Activated T-helper 1 cell treated with anti-CD3 and anti-CD28 coated beads, Interleukin-2, amount 50 U/mL, for 16 hours (primary cell): ENCODE measurements around the gene FOXP1.

Experiments
- DNase-seq, 2 donors: peaks; one replicate each; pipeline ENCODE4 v3.0.0-alpha.2; 2020; ENCODE audit warnings: low read depth in 1 of 2, low spot score in 1 of 2

The FOXP1 gene

GRCh38 chr3:71587958-71588357, 4.4 kb upstream of the FOXP1 start:
- DNase-seq = no peak

GRCh38 chr3:71586810-71587242, 3.3 kb upstream of the FOXP1 start:
- no peak for DNase-seq

- DNase-seq = no peak
These were observed 2.6 kb upstream of the FOXP1 start for GRCh38 chr3:71585887-71586809.

GRCh38 chr3:71585131-71585530, 1.6 kb upstream of the FOXP1 start:
- DNase-seq = no peak

- peak in 1 of 2 donors; percentile 30 for DNase-seq
These were observed 975 bp upstream of the FOXP1 start for GRCh38 chr3:71584394-71585011.

GRCh38 chr3:71582612-71583565, 639 bp downstream of the FOXP1 start:
- peak; percentile 14 to 59 for DNase-seq

GRCh38 chr3:71582036-71582611, 1.4 kb downstream of the FOXP1 start:
- DNase-seq = peak in 1 of 2 donors; percentile 19

GRCh38 chr3:71581457-71582035, 2.0 kb downstream of the FOXP1 start:
- peak; percentile 7 to 17 for DNase-seq

GRCh38 chr3:71580636-71581456, 2.7 kb downstream of the FOXP1 start:
- no peak for DNase-seq

- DNase-seq = no peak
These were observed 3.6 kb downstream of the FOXP1 start for GRCh38 chr3:71579935-71580406.

GRCh38 chr3:71579326-71579934, 4.1 kb downstream of the FOXP1 start:
- DNase-seq = no peak

- DNase-seq = no peak
These were observed 5.3 kb downstream of the FOXP1 start for GRCh38 chr3:71578054-71578751.

GRCh38 chr3:71577011-71577410, 6.5 kb downstream of the FOXP1 start:
- no peak for DNase-seq

- no peak for DNase-seq
These were observed 8.1 kb downstream of the FOXP1 start for GRCh38 chr3:71575433-71575832.

- DNase-seq = no peak
These were observed 10.3 kb downstream of the FOXP1 start for GRCh38 chr3:71573181-71573580.

- no peak for DNase-seq
These were observed 13.0 kb downstream of the FOXP1 start for GRCh38 chr3:71570546-71570945.

GRCh38 chr3:71568207-71568606, 15.3 kb downstream of the FOXP1 start:
- DNase-seq = no peak

GRCh38 chr3:71566776-71567175, 16.8 kb downstream of the FOXP1 start:
- DNase-seq = no peak
